HEK293T (cell line): ENCODE measurements around the gene DNAJC7.

Experiments used
- CTCF ChIA-PET: fragments of 350-600 bp; formaldehyde crosslinking; extraction: SDS; loops from one replicate; lab custom pipeline; 2021; ENCODE audit warnings: antibody characterized with exemption, inconsistent platforms; lab: Yijun Ruan, JAX
- POLR2A ChIA-PET: fragments of 350-600 bp; formaldehyde crosslinking; extraction: SDS; loops from one replicate; lab custom pipeline; 2020; ENCODE audit warnings: antibody characterized with exemption, inconsistent platforms; lab: Yijun Ruan, JAX
- DNase-seq: peaks from one replicate; pipeline ENCODE4 v3.0.0; 2012; ENCODE audit warnings: mixed read lengths; ENCODE audit errors: extremely low spot score
- ARNT ChIP-seq: fragments of 450-650 bp; IDR thresholded peaks from 2 replicates; pipeline ENCODE4 v1.6.1; 2017; ENCODE audit warnings: mild to moderate bottlenecking
- BHLHE40 ChIP-seq: fragments of 450-650 bp; IDR thresholded peaks from 2 replicates; pipeline ENCODE4 v1.6.1; 2016; ENCODE audit warnings: mild to moderate bottlenecking, moderate library complexity, borderline replicate concordance
- CTBP1 ChIP-seq: fragments of 450-650 bp; IDR thresholded peaks from 2 replicates; pipeline ENCODE4 v1.6.1; 2016; ENCODE audit warnings: borderline replicate concordance
- ELF4 ChIP-seq: fragments of 450-650 bp; IDR thresholded peaks from 2 replicates; pipeline ENCODE4 v1.6.1; 2017; ENCODE audit warnings: antibody characterized with exemption
- FOXA1 ChIP-seq: fragments of 450-650 bp; IDR thresholded peaks from 2 replicates; pipeline ENCODE4 v1.6.1; 2016; ENCODE audit warnings: mild to moderate bottlenecking
- FOXK2 ChIP-seq: fragments of 450-650 bp; IDR thresholded peaks from 2 replicates; pipeline ENCODE4 v1.6.1; 2016; ENCODE audit warnings: mild to moderate bottlenecking
- FOXM1 ChIP-seq: fragments of 450-650 bp; IDR thresholded peaks from 2 replicates; pipeline ENCODE4 v1.6.1; 2017; ENCODE audit warnings: mild to moderate bottlenecking, borderline replicate concordance
- HDGF ChIP-seq: fragments of 450-650 bp; IDR thresholded peaks from 2 replicates; pipeline ENCODE4 v1.6.1; 2017; ENCODE audit warnings: antibody characterized with exemption, borderline replicate concordance
- L3MBTL2 ChIP-seq: fragments of 450-650 bp; conservative IDR thresholded peaks from 2 replicates; pipeline ENCODE4 v1.6.1; 2016; ENCODE audit warnings: mild to moderate bottlenecking
- LEF1 ChIP-seq: fragments of 450-650 bp; IDR thresholded peaks from 2 replicates; pipeline ENCODE4 v1.6.1; 2017; ENCODE audit warnings: mild to moderate bottlenecking, borderline replicate concordance
- NFRKB ChIP-seq: fragments of 450-650 bp; IDR thresholded peaks from 2 replicates; pipeline ENCODE4 v1.6.1; 2016; ENCODE audit warnings: mild to moderate bottlenecking, moderate library complexity
- SP1 ChIP-seq: fragments of 450-650 bp; IDR thresholded peaks from 2 replicates; pipeline ENCODE4 v1.6.1; 2017
- SUZ12 ChIP-seq: fragments of 450-650 bp; IDR thresholded peaks from 2 replicates; pipeline ENCODE4 v1.6.1; 2016; ENCODE audit warnings: mild to moderate bottlenecking
- TARDBP ChIP-seq: fragments of 450-650 bp; IDR thresholded peaks from 2 replicates; pipeline ENCODE4 v1.6.1; 2016
- ZNF384 ChIP-seq: fragments of 450-650 bp; IDR thresholded peaks from 2 replicates; pipeline ENCODE4 v1.6.1; 2016
- TF ChIP-seq, protein P1 (sequence below): fragments of 450-650 bp; IDR thresholded peaks from 2 replicates; pipeline ENCODE4 v1.6.1; 2016

DNAJC7 gene

DNA sequence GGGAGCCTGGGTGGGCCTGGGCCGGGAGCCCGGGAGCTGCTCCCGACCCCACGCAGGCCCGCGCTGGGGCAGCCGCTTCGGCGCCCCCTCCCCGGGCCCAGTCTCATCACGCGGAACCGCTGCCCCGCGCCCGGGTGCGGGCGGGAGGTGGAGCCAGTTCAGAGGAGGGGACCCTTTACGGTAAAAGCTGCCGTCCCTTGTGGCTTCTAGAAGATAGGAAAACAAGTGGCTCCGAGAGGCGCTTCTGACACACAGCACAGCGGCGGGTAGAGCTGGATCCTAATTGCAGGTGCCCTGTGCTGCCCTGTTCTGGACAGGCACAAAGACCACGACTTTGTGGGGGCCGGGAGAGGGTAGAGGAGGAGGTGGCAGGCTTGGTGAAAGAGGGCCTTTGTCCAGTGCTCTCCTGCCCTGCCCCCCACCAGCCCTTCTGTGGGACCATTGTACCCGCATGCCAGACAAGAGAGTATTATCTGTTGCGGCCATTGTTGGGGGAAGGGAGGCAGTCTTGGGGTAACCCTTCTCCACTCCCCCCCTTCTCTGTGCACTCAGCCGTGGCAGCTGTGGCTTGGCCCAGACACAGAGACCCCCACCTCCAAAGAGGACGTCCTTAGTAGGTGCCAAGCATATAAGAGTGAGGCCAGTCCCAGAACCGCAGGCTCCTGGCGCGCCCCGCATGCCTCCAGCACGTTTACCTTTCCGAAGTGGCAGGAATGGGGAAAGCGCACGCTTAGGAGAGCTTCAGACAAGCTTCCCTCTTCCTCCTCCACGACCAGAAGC, 49.9 kb downstream of the DNAJC7 start:
- ChIA-PET CTCF (interaction anchor here (0.6 kb wide), 1 partner anchor 12 kb away, joined by 3 read pairs; no protein-coding TSS in a partner anchor), POLR2A (interaction anchor here (1.2 to 7.0 kb wide), 17 partner anchors 9 to 278 kb away, joined by 3 to 117 read pairs (median 9); partner anchors contain the start of genes ACLY, DNAJC7, HAP1 and NKIRAS2)
- peak; percentile 34 for DNase-seq
- TF ChIP-seq ELF4, result no peak
- no peak for TF ChIP-seq L3MBTL2
- no peak for TF ChIP-seq ARNT
- no peak for TF ChIP-seq FOXM1
- no peak for TF ChIP-seq BHLHE40
- no peak for TF ChIP-seq LEF1
- no peak for TF ChIP-seq HDGF
- TF ChIP-seq FOXA1, result no peak
- TF ChIP-seq CTBP1, result no peak
- TF ChIP-seq TARDBP, result no peak
- TF ChIP-seq NFRKB, result no peak
- TF ChIP-seq ZNF384, result no peak
- TF ChIP-seq, protein P1, sequence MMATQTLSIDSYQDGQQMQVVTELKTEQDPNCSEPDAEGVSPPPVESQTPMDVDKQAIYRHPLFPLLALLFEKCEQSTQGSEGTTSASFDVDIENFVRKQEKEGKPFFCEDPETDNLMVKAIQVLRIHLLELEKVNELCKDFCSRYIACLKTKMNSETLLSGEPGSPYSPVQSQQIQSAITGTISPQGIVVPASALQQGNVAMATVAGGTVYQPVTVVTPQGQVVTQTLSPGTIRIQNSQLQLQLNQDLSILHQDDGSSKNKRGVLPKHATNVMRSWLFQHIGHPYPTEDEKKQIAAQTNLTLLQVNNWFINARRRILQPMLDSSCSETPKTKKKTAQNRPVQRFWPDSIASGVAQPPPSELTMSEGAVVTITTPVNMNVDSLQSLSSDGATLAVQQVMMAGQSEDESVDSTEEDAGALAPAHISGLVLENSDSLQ, result no peak
- TF ChIP-seq FOXK2, result no peak
- TF ChIP-seq SP1, result no peak
- no peak for TF ChIP-seq SUZ12

DNA sequence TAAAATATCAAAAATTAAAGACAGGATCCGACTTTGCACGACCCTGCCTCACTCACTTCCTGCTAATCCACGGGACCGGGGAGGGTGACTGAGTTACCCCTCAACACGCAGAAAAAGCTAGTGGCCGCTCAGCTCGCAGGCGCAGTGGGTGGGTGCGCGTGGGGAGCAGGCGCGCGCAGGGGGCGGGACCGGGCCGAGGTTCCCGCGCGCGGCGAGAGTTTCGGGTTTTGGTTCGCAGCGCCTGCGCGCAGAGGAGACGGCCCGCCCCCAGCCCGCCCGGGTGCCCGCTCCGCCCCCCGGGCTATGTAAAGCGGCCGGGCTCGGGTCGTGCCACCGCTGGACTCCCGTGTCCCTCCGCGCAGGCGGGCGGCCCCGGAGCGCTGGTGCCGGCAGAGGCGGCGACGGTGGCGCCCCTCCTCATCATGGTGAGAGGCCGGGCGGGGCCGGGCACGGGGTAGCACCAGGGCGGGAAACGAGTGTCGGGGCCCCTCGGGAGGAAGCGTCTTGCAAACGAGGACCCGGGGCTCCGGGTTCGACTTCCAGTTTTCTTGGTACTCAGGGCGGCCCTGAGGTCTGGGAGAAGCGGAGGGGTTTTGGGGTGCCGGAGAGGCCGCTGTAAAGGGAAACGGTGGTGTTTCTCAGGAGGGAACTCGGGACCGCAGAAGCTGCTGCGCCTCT, 50.6 kb downstream of the DNAJC7 start, which contains the start of gene CNP:
CNP (plus strand) TSS at position 333 of the 678 bp plus-strand sequence; CDS start at position 423, 90 bp downstream.
- ChIA-PET POLR2A (interaction anchor here (0.6 to 7.0 kb wide), 35 partner anchors 9 to 569 kb away, joined by 3 to 117 read pairs (median 5); partner anchors contain the start of genes ACLY, DNAJC7, EIF1 and HAP1), CTCF (interaction anchor here (0.7 to 2.2 kb wide), 3 partner anchors 51 to 155 kb away, joined by 4 to 9 read pairs (median 5); partner anchors contain the start of genes DNAJC7 and KAT2A)

DNA sequence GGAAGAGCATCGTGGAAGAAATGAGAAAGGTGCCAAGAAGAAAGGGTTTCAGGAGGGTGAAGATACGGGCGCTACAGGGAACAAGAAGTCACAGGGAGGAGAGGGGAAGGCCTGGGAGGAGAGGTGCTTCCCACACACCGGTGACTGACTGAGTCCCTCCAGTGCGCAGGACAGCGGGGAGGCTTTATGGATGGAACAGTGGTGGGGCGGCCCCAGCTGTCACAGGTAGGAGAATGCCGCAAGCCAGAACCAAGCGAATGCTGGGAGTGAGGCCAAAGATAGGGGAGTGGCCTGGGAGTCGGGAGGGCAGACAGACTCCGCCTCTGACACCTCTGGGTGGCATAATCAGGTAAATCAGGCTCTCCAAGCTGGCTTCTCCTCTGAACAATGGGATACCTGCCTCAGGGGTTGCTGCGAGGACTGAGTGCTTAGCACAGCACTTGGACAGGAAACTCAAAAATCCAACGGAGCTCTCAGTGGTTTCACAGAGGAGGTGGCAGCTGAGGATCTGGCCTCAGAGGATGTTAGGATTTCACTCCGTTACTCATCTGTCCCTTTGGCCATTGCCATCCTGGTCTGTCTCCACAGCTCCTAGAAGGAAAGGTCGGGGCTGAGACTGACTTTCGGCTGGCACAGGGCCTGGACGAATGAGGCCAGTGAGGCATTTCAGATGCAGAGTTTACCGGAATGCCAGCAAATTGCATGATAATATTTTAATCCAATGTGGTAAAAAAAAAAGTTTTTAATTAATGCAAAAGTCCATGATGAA, 51.4 kb downstream of the DNAJC7 start:
- TF ChIP-seq FOXM1 (no peak), ARNT (no peak), ZNF384 (no peak), FOXK2 (no peak), CTBP1 (no peak), LEF1 (no peak), ELF4 (no peak), TARDBP (no peak), L3MBTL2 (no peak), SUZ12 (no peak), HDGF (no peak), NFRKB (no peak), SP1 (no peak), FOXA1 (no peak), BHLHE40 (no peak)
- TF ChIP-seq, protein P1, result no peak
- DNase-seq, result peak; percentile 46
- POLR2A ChIA-PET, result interaction anchor here (0.7 to 7.0 kb wide), 32 partner anchors 8 to 570 kb away, joined by 3 to 117 read pairs (median 5); partner anchors contain the start of genes DNAJC7, EIF1, HAP1 and KAT2A
- CTCF ChIA-PET, result interaction anchor here (0.7 to 2.2 kb wide), 3 partner anchors 52 to 156 kb away, joined by 4 to 9 read pairs (median 5); partner anchors contain the start of genes DNAJC7 and KAT2A

More for the DNA sequence above, 50.6 kb downstream of the DNAJC7 start, which contains the start of gene CNP:
- peak; percentile 90 for DNase-seq
- TF ChIP-seq L3MBTL2 (peak; percentile 85), SP1 (no peak), CTBP1 (no peak), LEF1 (no peak), SUZ12 (no peak), FOXK2 (no peak), TARDBP (peak; percentile 59; the same call in 1 of the 2 replicates)

DNA sequence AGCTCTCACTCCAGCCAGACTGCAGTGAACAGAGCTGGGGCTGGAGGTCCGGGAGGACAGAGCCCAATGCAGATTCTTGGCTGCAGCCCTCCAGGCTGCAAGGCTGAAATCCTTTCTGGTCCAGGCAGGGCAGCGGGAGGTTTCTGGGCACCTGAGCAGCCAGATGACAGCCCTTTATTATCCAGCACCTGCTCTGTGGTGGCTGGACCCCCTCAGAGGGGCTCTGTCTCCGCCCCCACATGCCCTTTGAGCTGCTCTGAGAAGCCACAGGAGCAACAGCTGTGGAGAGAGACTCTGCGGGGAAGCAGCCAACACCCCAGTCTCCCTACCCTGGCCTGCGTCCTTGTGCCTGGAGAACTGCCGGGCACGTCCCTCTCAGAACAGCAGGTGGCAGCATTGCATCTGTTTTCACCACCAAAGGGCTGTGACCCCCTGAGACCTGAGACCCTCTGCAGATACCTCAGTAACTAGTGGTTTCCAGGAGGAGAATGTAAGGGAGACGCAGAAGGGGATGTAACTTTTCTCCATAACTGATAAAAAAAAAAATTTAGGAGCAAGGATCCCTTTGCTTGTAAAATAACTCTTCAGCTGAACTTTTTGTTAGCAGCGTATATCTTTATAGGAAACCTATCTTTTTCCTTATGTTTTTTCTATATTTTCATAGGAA, 54.3 kb downstream of the DNAJC7 start:
- ChIA-PET POLR2A (interaction anchor here (0.9 kb wide), 1 partner anchor 55 kb away, joined by 4 read pairs; the partner anchor contains the start of gene DNAJC7), CTCF (interaction anchor here (0.6 to 1.0 kb wide), 9 partner anchors 21 to 158 kb away, joined by 3 to 5 read pairs (median 3); no protein-coding TSS in a partner anchor)
- peak; percentile 78 for DNase-seq
- no peak for TF ChIP-seq HDGF
- no peak for TF ChIP-seq LEF1
- no peak for TF ChIP-seq ZNF384
- TF ChIP-seq, protein P1, result no peak
- TF ChIP-seq ARNT, result no peak
- no peak for TF ChIP-seq NFRKB
- no peak for TF ChIP-seq TARDBP
- no peak for TF ChIP-seq FOXA1
- no peak for TF ChIP-seq ELF4
- TF ChIP-seq FOXM1, result no peak
- TF ChIP-seq CTBP1, result no peak
- TF ChIP-seq SP1, result no peak
- TF ChIP-seq SUZ12, result no peak
- no peak for TF ChIP-seq FOXK2
- no peak for TF ChIP-seq L3MBTL2
- no peak for TF ChIP-seq BHLHE40
